ENCODE results near the gene RAB15. TPM values are rescaled to one million over a fixed set of nuclear protein-coding genes. Genes with fewer than 3 reads are reported as not detected.
A peak's percentile ranks its signal among the peaks of the same experiment; 100 is the strongest.

Gene RAB15
- total and polyA plus RNA-seq, 2 of the 8 experiments (the other 6 are each of a cell fraction or from before 2014, with no cell fraction given): 38.8 to 58.1 TPM

DNA sequence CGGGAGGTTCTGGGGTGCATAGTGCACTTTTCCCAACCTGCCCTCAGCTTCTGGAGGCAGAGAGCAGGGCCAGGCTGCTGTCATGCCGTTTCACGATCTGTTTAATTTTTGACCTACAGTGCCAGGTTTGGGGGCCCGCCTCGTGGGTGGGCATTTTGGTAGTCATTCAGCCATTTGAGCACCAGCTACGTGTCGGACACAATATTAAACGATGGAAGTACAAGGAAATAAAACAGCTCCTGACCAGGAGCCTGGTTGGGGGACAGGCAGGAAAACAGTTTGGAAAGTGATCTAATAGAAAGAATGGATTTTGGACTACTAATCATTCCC lies 15.3 kb upstream of the RAB15 start:
- peak overlapping the region; percentile 84; the same call in 1 of the 2 replicates for H3K18ac ChIP-seq (ENCODE audit: extremely low read depth, low read length)
- peak overlapping the region; percentile 74; the same call in 1 of the 2 replicates for H2AFZ ChIP-seq (ENCODE audit: low read length)
- H3K4me1 ChIP-seq (replicated peaks in 1 of 4; ENCODE audit: control insufficient read depth in 3 of 4, insufficient read depth in 4 of 4, low read length in 3 of 4): peaks cover 0 to 2% (median 0%) of the 10 kb centered on the region in 4 experiments; a peak in 2 of 7 replicates
- no peak overlapping the region; the same call in 1 of the 2 replicates for H3K27ac ChIP-seq (ENCODE audit: low read depth, low read length)
- no peak overlapping the region for H2BK20ac ChIP-seq (ENCODE audit: low read length)
- peak overlapping the region; percentile 5 for H3K56ac ChIP-seq (replicated peaks; ENCODE audit: insufficient read length, low read depth, low read length)
- DNase-seq (ENCODE audit: low read depth in 1 of 2, low spot score in 2 of 2) (no peak), FAIRE-seq (no peak)
- no peak overlapping the region for H2BK12ac ChIP-seq (ENCODE audit: low read depth, low read length)
- H3K9me3 ChIP-seq (ENCODE audit: insufficient read depth in 2 of 2, low read depth in 1 of 2, low read length in 1 of 2): no peaks in the 10 kb centered on the region
- H3K9ac ChIP-seq (replicated peaks in 1 of 4; ENCODE audit: extremely low read depth in 1 of 4, low read depth in 3 of 4, low read length in 3 of 4): peak overlapping the region; percentile 49 to 89 (median 62); a peak in 6 of 7 replicates
- H3K4ac ChIP-seq (replicated peaks; ENCODE audit: insufficient read length, low read depth, low read length): no peak overlapping the region
- no peak overlapping the region for H4K91ac ChIP-seq (replicated peaks; ENCODE audit: insufficient read length, low read length)
- H3K14ac ChIP-seq (ENCODE audit: insufficient read length): no peak overlapping the region
- H3K4me2 ChIP-seq (ENCODE audit: insufficient read depth in 1 of 2, low read depth in 2 of 2, low read length in 2 of 2): peak overlapping the region; percentile 74 to 86
- H3K79me2 ChIP-seq (ENCODE audit: control insufficient read depth in 1 of 2, insufficient read depth in 2 of 2, low read length in 2 of 2): peaks cover 0 to 19% of the 10 kb centered on the region in 2 experiments; a peak in 2 of 4 replicates
- no peak overlapping the region for H2BK120ac ChIP-seq (replicated peaks; ENCODE audit: low read depth, low read length)
- no peaks in the 10 kb centered on the region for H3K36me3 ChIP-seq (ENCODE audit: control insufficient read depth in 2 of 4, insufficient read depth in 4 of 4, low read length in 3 of 4)
- H2AK5ac ChIP-seq (ENCODE audit: low read depth, low read length): no peak overlapping the region; the same call in 1 of the 2 replicates
- H4K20me1 ChIP-seq (replicated peaks in 1 of 2; ENCODE audit: control insufficient read depth in 1 of 2, insufficient read depth in 2 of 2, low read length in 2 of 2): no peaks in the 10 kb centered on the region
- no peaks in the 10 kb centered on the region; a peak in 2 of 7 replicates for H3K27me3 ChIP-seq (replicated peaks in 1 of 4; ENCODE audit: control insufficient read depth in 3 of 4, extremely low read depth in 1 of 4, insufficient read depth in 3 of 4, low read length in 3 of 4)
- POLR2A ChIA-PET (ENCODE audit: partially characterized antibody): interaction anchor here (0.6 to 2.9 kb wide), 12 partner anchors 10 to 115 kb away, joined by 3 to 17 read pairs (median 4); partner anchors contain the start of gene MAX
- H4K5ac ChIP-seq (ENCODE audit: insufficient read length, low read depth, low read length): peak overlapping the region; percentile 84
- 5% methylated on average over 8 of the region's 8 CpGs; no CpG with 5 or more reads in 1 of the 2 experiments for WGBS, 2 experiments (ENCODE audit: extremely low coverage in 1 of 2, insufficient coverage in 1 of 2, insufficient read length in 1 of 2, insufficient replicate concordance in 2 of 2, low coverage in 1 of 2, low lambda C conversion rate in 2 of 2, missing lambda C conversion rate in 1 of 2)
- peaks cover 4% of the 10 kb centered on the region; the same call in 1 of the 2 replicates for H3K23me2 ChIP-seq (ENCODE audit: low read depth, low read length)
- H3K23ac ChIP-seq (ENCODE audit: insufficient read length): no peak overlapping the region
- H2BK15ac ChIP-seq (ENCODE audit: low read length): peak overlapping the region; percentile 22; the same call in 1 of the 2 replicates
- H2BK5ac ChIP-seq (ENCODE audit: low read depth, low read length): no peak overlapping the region
- 0 out of 2 replicates have a peak, but pooled peaks cover 2% of the 10 kb centered on the region for H3K79me1 ChIP-seq (ENCODE audit: low read depth, low read length)
- H3K4me3 ChIP-seq (ENCODE audit: extremely low read depth in 1 of 4, insufficient read depth in 2 of 4, low read depth in 3 of 4, low read length in 4 of 4): peak overlapping the region; percentile 55 to 75 (median 74)
- H4K8ac ChIP-seq (ENCODE audit: extremely low read depth, insufficient read depth, low read length): no peak overlapping the region
- CTCF ChIA-PET (ENCODE audit: partially characterized antibody): interaction anchor here (0.6 to 4.4 kb wide), 14 partner anchors 11 to 244 kb away, joined by 3 to 45 read pairs (median 4); no protein-coding TSS in a partner anchor
- TF ChIP-seq JUN (IDR thresholded peaks at IDR 0.05; ENCODE audit: low read depth, low read length) (no peak), EP300 (IDR thresholded peaks at IDR 0.05; ENCODE audit: borderline replicate concordance in 1 of 2, low read depth in 2 of 2, low read length in 2 of 2) (no peak), GTF2F1 (IDR thresholded peaks at IDR 0.05; ENCODE audit: borderline replicate concordance, low read depth, low read length) (no peak), SP4 (IDR thresholded peaks at IDR 0.05; ENCODE audit: low read length) (no peak), SIRT6 (IDR thresholded peaks at IDR 0.05; ENCODE audit: low read length) (no peak), PHF8 (conservative IDR thresholded peaks at IDR 0.05; ENCODE audit: low read depth, low read length) (no peak), EZH2 (IDR thresholded peaks at IDR 0.05; ENCODE audit: low read depth, low read length, severe bottlenecking) (no peak), SRF (IDR thresholded peaks at IDR 0.05; ENCODE audit: low read depth, low read length) (no peak), TCF12 (IDR thresholded peaks at IDR 0.05; ENCODE audit: low read depth, low read length) (no peak), CHD1 (IDR thresholded peaks at IDR 0.05; ENCODE audit: low read depth, low read length) (no peak), RFX5 (IDR thresholded peaks at IDR 0.05; ENCODE audit: borderline replicate concordance, low read depth, low read length) (no peak), SIN3A (conservative IDR thresholded peaks at IDR 0.05 in 1 of 2, IDR thresholded peaks at IDR 0.05 in 1 of 2; ENCODE audit: low read depth in 1 of 2, low read length in 2 of 2) (no peak), SUZ12 (IDR thresholded peaks at IDR 0.05; ENCODE audit: low read length) (no peak)

Data from H1 (cell line).